ENCODE results near the gene ABCB9. TPM values are rescaled to one million over a fixed set of nuclear protein-coding genes. Genes with fewer than 3 reads are reported as not detected.

Gene ABCB9
- polyA plus RNA-seq, 3 donors, result 5.1 to 5.8 (median 5.1) TPM

DNA sequence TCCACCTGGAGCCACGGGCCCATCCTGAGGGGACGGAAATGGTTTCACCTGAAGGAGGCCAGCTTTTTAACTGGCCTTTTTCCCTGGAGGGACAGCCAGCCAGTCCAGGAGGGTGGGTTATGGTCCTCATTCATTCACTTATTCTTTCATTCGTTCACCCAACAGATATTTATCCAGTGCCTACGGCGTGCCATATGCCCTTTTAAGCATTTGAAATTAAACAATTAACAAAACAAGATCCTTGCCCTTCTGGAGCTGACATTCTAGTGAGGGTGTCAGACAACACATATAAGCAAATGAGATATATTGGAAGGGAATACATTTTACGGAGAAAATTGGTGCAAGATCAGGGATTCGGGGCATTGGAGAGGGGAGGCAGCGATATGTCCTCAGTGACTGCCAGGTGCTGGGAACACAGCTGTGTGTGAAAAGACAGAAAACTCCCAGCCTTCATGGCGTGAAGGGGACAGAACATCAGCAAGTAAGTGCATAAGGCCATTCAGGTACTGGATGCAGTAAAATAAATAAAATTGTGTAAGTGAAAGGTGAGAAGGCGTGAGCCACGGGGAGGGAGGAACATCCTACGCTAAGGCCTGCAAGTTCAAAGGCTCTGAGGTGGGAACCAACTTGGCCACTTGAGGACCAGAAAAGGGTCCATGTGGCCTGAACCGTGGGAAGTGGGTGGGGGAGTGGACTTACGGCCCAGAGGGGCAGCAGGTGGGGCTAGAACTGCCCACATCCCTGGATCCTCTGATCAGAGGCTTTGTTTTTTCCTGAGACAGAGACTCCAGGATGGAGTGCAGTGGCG lies 684 bp upstream of the ABCB9 start:
- no peak for DNase-seq (ENCODE audit: low read depth in 3 of 3, low spot score in 2 of 3)

DNA sequence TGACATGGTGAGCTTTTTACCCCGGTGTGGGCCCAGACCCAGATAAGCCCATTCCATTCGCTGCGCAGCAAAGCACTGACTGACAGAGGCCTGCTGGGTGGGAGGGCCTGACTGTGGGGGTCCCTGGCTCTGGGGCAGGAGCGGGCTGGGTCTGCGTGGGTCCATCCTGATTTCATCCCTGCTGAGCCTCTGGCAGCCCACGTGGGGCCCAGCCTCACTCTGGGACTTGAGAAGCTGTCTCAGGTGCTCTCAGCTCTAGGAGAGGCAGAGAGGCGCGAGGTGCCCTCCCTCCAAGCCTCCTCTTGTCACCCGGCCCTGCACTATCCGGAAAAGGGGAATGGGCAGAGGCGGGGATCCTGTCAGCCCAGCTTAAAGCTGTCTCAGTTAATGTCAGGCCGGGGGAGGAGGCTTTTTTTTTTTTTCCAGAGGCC lies 927 bp downstream of the ABCB9 start:
- no peak for DNase-seq (ENCODE audit: low read depth in 3 of 3, low spot score in 2 of 3)

DNA sequence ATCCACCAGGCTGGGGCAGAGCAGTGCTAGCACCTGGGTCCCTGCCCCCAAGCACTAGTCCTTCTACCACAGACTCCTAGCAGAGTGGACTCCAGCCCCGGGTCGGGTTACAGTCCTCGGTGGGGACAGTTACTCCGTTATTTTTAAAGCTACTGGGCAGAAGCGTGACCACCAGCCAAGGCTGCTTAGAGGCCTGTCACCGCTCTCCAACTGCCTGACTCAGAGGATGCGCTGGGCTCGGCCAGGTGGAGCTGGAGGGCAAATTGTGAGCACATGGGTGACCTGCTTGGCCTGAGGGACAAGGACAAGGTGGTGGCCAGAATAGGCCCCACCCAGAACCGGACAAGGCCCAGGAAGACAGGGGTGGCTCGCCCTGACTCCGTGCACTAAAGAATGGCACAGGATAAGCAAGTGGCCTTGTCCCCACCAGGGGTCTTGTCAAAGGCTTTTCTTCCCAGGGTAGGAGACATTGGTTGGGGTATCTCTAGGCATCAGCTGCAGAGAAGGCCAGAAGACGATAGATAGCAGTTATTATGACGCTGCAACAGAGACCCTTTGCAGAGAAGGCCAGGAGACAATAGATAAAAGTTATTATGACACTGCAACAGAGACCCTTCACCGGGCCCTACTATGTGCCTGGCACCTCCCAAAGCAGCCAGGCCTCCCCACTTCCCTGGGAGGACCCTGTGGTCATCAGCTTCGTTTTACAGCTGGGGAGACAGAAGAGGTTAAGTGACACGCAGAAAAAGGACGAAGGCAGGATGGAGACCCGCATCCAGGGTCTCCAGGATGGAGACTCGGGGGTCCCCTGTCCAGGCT lies 1.6 kb downstream of the ABCB9 start:
- no peak for DNase-seq (ENCODE audit: low read depth in 3 of 3, low spot score in 2 of 3)

DNA sequence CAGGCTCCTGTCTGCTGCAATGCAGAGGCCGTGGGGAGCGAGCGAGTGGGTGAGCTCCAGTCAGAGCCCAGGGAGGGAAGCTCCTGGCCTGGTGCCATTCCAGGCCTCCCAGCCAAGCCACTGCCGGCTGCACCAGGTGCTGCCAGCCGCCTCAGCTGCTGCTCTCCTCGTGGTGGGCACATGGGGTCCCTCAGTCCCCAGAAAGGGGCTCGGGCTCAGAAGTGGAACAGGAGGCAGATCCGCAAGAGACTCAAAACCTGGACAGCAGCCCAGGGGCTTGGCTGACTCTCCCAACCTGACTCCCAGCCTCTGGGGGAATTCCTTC lies 2.4 kb downstream of the ABCB9 start:
- no peak for DNase-seq (ENCODE audit: low read depth in 3 of 3, low spot score in 2 of 3)

DNA sequence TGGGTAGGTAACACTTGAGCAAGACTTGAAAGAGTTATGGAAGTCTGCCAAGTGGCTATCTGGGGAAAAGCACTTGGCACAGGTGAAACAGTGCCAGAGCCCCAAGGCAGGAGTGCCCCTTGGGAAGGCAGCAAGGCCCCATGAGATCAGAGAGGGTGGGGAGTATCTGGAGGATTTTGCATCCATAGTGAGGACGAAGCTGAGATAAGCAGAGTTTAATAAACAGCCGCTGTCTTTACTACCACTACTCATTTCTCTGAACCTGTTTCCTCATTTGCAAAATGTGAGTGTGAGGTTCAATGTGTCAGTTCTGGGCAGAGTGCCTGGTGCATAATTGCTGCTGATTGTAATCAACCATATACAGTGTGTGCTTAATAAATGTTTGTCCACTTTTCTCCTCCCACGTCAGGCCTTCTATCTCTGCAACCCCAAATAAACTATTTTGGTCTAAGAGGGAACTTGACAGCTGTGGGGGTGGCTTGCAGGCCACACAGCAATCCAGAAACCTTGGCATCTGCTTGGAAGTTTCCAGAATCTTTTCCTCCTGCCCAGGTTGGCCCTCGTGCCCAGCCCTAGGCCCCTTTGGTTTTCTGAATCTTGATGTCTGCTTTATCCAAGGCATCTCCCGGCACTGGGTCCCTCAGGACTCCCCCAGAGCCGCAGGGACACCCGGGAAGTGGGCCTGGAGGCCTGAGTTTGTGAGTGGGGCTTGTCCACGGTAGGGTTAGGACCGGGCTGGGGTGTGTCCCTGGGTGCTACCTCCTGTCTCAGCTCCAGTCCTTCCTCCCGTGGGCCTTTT lies 4.5 kb downstream of the ABCB9 start:
- no peak for DNase-seq (ENCODE audit: low read depth in 3 of 3, low spot score in 2 of 3)

DNA sequence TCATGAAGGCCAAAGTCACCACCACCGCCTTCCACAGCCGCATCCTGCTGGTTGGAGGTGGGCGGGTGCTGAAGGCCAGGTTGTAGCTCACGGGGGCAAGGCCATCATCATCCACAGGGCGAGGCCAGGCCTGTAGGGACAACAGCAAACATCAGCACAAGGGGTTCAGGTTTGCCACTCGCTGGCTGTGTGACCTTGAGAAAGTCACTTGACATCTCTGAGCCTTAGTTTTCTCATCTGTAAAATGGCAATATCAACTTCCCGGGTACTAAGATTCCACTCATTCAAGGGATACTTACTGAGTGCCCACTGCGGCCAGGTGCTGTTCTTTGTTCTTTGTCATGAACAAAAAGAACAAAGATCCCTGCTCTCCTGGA lies 6.1 kb downstream of the ABCB9 start:
- DNase-seq (ENCODE audit: low read depth in 3 of 3, low spot score in 2 of 3), result no peak

DNA sequence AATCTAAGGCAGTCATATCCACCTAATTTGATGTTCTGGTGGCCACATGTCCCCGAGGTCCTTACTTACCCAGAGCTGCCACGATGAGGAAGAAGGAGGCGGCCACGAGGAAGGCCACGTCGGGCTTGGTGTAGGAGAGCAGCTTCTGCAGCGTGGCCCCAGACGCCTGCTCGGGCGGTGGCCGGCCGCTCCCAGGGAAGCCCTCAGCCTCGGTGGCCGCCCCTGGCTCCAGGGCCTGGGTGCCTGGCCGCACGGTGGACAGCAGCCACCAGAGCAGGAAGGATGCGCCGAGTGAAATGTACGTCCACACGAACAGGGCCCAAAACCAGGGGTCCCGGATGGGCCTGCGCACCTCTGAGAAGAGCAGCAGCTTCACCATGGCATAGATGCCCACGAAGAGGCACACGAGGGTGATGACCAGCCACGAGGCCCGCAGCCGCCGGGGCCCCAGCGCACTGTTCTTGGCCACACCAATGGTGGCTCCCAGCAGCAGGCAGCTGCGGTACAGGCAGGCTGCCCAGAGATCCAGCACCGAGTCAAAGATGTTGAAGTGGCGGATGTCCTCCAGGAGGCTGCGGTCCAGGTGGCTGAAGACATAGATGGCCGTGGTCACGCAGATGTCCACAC lies 6.6 kb downstream of the ABCB9 start:
- no peak for DNase-seq (ENCODE audit: low read depth in 3 of 3, low spot score in 2 of 3)

DNA sequence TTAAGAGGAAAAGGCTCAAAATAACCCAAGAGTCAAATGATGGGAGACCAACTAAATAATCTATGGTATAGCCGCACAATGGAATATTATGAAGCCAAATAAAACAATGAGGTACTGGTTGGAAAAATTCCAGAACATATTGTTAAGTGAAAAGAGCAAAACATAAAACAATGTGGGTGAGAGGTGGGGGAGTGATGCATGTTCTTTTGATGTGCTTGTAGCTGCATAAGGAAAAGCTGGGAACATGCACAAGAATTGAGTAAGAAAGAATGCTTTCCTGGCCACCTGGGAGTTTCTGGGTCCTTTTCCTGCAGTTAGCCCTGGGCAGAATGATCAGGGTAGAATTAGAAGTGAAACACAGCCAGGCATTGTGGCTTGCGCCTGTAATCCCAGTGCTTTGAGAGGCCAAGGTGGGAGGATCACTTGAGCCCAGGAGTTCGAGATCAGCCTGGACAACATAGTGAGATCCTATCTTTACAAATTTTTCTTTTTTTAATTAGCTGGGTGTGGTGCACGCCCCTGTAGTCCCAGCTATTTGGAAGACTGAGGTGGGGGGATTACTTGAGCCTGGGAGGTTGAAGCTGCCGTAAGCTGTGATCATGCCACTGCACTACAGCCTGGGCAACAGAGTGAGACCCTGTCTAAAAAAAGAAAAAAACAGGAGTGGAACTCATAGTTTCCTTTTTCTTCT lies 7.9 kb downstream of the ABCB9 start:
- no peak for DNase-seq (ENCODE audit: low read depth in 3 of 3, low spot score in 2 of 3)

DNA sequence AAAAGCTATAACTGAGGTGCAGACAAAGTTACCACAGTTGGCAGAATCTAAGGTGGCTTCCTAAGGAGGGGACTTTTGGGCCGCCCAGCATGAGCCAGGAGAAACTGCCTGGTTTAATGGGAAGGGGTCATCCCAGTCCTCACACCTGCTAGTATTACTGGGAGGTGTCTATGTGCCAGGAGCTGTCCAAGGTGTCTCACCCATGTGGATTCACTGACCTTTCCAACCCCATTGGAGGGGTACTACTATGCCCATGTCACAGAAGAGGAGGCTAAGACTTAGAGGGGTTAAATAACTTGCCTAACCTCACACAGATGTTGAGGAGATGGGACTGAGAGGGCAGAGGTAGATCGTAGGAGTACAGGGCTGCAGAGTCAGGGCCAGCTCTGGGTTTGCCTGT lies 10.2 kb downstream of the ABCB9 start:
- DNase-seq (ENCODE audit: low read depth in 3 of 3, low spot score in 2 of 3), result no peak

DNA sequence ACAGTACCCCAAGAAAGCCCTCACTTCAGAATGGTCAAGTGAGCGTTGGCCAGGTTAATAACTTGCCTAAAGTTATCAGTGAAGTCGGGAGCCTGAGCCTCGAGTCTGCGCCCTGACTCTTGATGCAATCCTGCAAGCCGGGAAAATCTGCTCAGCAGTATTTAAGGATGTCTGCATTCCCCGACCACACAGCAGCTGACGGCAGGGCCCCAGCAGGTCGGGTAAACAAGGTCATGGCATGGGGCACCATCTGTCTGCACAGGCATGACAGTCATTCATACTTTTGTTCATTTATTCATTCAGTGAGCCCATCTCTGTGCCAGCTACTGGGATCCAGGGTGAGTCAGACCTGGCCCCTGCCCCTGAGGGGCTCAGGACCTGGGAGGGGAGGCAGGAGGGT lies 11.1 kb downstream of the ABCB9 start:
- DNase-seq (ENCODE audit: low read depth in 3 of 3, low spot score in 2 of 3), result no peak

DNA sequence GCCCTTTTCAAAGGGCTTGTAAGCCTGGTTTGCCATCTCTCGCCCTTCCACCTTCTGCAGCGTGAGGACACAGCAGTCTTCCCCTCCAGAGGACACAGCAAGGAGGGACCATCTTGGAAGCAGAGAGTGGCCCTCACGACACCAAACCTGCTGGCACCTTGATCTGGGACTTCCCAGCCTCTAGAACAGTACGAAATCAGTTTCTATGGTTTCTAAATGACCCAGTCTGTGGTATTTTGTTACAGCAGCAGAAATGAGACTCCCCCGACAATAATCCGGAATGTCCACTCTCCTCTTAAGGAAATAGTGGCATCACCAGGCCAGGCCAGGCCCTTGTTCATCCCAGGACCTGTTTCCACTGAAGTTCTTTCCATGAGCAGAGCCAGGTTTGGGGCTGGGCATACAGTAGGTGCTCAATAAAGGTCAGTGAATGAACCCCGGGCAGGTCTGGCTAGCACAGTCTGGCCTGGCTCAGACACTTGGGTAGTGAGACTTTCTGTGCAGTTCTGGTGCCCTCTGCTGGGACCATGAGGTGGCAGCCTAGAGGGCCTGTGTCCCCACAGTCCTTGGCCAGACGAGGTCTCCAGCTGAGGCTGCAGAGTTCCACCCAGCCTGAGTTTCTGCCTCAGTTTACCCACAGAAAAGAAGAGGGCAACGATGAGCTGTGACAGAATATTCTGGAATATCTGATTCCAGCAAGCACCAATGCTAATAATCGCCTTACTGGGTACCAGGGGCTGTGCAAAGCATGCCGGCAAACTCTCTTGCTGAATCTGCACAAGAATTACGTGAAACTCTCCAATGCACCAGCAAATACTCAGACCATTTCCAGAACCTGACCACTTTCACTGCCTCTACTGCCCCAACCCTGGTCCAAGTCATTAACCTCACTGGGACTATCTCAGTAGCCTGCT lies 14.0 kb downstream of the ABCB9 start:
- no peak for DNase-seq (ENCODE audit: low read depth in 3 of 3, low spot score in 2 of 3)

DNA sequence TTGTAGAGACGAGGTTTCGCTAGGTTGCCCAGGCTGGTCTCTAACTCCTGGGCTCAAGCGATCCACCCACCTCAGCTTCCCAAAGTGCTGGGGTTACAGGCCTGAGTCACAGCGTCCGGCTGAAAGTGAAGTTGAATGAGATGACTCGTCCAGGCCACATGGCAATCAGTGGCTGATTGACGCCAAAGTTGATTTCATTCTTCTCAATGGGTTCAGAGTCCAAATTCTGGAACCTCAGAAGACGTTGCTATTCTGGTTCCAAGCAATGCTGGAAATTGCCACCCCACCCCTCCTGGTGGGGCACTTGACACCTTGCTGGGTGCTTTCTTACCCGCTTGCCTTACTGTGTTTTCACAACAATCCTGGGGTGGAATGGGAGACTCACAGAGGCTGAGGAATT lies 14.9 kb downstream of the ABCB9 start:
- no peak for DNase-seq (ENCODE audit: low read depth in 3 of 3, low spot score in 2 of 3)

DNA sequence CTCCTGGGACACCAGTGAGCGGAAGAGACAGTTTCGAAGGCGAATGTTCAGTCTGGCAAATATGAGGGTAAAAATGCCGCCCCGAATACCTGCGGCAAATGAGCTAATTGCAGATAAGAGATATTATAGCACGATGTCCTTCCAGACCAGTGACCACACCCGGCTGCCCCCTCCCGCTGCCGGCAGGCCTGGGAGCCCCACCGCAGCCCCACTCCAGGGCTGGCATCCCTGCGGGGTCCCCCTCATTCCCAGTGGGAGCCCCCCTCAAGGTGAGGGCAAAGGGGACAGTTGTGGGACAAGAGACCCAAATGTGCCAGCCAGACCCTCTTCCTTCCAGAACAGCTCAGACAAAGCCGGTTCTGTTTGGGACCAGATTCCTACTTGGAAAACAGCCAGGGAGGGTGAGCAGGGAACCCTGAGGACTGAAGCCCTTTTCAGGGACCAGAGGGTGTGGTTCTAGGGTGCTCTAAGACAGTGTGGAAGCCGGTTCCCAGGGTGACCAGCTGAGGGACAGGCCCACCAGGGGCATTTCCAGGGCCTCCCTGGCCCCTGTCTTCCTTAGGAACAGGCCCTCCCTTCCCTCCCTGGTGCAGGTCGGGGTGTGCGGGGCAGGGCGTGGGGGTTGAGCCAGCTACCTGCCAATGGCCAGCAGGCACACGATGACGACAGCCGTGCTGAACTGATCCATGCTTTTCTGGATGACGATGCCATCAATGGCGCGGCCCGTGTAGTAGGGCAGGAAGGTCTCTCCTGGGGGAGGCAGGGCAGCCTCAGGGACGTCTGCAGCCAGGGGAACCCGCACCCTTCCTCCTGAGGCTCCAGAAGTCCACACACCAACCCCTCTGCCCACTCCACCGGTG lies 16.2 kb downstream of the ABCB9 start:
- DNase-seq (ENCODE audit: low read depth in 3 of 3, low spot score in 2 of 3), result no peak

DNA sequence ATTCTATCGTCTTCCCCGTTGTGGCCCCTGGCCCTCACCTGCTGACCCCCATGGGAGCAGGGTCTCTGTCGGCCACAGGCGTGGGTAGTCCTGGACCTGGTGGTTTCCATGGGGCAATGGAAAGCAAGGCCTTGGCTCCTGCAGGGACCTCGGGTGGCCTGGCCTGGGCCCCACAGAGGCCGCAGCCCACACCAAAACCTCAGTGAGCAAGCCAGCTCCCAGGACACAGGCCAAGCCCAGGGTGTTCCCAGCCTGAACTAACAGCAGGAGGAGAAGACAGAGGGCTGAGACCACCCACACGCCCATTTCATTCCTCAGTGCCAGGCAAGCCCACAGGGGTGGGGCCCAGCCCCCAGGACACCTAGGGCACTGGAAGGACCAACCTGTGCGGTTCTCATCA lies 16.9 kb downstream of the ABCB9 start:
- DNase-seq (ENCODE audit: low read depth in 3 of 3, low spot score in 2 of 3), result no peak

DNA sequence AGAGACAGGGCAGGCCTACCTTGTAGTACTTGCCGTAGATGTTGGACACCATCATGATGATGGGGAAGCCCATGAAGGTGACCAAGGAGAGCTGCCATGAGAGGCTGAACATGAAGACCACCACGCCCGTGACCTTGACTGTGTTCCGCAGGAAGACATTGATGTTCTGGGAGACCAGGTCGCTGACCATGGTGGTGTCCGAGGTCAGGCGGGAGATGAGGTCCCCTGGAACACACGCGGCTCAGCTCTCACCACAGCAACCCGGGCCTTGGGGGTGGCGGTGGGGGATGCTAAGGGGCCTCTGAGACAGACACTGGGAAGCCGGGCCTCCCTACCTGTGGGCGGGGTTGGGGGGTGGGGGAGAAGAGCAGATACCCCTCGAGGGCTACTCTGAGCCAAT lies 17.7 kb downstream of the ABCB9 start:
- DNase-seq (ENCODE audit: low read depth in 3 of 3, low spot score in 2 of 3), result no peak

DNA sequence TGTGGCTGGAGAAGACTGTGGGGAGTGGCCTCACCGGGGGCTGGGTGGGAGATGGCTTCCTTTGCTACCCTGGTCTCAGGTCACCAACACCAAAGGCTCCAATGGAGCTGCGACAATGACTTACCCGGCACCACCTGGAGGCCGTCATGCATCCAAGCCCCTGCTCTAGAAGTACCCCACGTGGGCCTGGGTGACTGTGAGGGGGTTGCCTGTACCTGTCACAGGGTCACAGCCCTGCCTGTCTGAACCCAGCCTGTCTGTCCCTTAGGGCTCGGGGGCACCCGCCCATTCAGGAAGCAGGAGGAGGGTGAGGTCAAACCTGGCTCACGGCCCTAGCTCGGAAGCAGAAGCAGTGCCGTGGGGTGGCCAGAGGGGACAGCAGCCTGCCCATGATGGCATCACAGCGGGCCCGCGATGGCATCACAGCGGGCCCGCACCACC lies 18.9 kb downstream of the ABCB9 start:
- DNase-seq (ENCODE audit: low read depth in 3 of 3, low spot score in 2 of 3), result no peak

DNA sequence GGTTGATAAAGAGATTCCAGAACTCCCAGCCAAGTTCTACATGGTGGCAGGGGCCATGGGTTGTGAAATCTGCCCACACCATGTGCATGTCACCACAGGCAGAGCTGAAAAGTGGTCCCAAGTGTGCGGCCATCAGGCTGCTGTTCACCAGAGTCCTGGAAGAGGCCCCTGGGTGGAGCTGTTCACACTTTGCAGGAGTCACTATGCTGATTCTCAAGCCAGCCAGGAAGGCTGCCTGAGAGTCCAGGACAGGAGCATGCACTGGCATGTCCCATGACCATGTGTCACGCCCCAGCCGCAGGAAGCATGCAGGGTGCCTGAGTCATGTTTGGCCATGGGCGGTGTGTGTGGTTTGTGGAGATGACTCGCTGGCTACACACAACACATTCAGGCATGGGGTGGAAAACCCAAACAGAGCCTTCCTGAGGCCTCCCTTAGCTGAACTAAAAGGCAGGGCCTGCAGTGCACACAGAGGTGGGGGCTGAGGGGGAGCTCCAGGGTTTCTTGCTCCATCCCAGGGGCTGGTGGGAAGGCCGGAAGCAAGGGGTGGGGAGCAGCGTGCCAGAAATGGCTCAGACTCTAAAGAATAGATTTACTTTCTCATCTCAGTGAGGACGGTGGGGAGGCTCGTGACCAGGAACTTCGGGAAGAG lies 19.4 kb downstream of the ABCB9 start:
- no peak for DNase-seq (ENCODE audit: low read depth in 3 of 3, low spot score in 2 of 3)

All from right renal cortex interstitium (tissue), 3 donors.